ENCODE measurements around the gene LDHAL6B. TPM values are rescaled to one million over a fixed set of nuclear protein-coding genes. Genes with fewer than 3 reads are reported as not detected.

Gene LDHAL6B
- total RNA-seq, 4 donors from 2014 or later = not detected

DNA sequence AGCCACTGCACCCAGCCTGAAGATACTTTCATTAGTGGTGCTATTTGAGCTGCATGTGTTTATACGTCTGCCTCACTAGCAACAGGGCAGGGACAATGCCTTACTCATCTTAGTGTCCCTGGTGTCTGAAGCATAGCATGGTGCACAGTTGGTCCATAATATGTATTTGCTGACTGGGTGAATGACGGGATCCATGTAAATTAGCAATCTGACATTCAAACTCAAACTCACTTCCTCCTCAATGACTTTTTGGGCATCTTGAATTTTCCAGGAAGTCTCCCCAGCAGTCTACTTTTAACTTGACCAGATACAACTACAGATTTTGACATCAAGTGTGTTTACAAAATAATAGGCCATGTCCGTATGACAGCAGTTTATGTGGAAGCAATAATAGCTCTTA lies 3.0 kb upstream of the LDHAL6B start:
- Histone ChIP-seq H3K36me3 (peaks cover 9 to 90% (median 72%) of the 10 kb centered on the region in 4 donors), H3K27ac (replicated peaks in 1 of 4) (no peak overlapping the region), H3K9me3 (no peaks in the 10 kb centered on the region), H3K4me3 (no peak overlapping the region), H3K27me3 (no peaks in the 10 kb centered on the region), H3K4me1 (peaks cover 0 to 7% (median 4%) of the 10 kb centered on the region in 4 donors)
- WGBS = 64% methylated on average over 3 of the region's 3 CpGs
- TF ChIP-seq POLR2AphosphoS5 (IDR thresholded peaks at IDR 0.05) (no peak), POLR2A (IDR thresholded peaks at IDR 0.05; ENCODE audit: low read depth) (no peak), EP300 (IDR thresholded peaks at IDR 0.05) (no peak)
- DNase-seq (ENCODE audit: extremely low spot score) = no peak
- intact Hi-C loops (cut with DNase I) = no loop called here

DNA sequence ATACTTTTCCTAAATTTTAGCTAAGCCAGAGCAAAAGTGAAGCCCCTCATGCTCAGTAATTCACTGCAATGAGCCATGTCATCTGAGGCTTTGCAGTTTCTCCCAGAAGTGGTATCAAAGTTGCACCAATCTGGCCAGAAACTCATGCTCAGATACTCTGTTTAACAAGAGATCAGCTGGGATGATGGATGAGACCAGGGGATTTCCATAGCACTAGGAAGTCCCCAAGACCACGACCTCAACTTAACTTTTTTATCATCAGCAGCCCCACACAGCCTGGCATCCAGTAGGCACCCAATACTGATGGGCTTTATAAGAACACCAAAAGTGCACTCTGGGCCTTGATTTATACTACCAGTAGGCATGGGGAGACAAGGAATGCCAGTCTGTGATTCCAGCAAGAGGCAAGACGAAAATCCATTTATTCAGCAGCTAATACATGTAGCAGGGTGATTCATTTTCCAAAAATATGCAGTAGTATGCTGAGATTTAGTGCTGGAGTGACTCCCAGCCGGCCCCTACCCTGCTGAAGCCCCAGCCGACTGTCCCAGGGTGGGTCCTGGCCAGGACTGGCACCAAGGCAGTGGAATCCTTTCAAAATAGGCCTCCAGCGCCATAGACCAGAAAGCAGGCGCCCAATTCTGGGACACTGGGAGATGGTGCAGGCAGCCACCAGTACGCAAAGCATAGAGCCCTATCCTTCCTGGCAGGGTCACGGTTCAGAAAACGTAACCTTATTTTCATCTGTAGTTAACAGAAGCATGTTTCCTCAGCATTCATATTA lies 612 bp upstream of the LDHAL6B start:
- H3K36me3 ChIP-seq = peaks cover 9 to 92% (median 78%) of the 10 kb centered on the region in 4 donors
- no peaks in the 10 kb centered on the region for H3K9me3 ChIP-seq
- intact Hi-C loops (cut with DNase I) = no loop called here
- TF ChIP-seq EP300 (IDR thresholded peaks at IDR 0.05) (no peak), CTCF (IDR thresholded peaks at IDR 0.05) (no peak), POLR2A (IDR thresholded peaks at IDR 0.05; ENCODE audit: low read depth) (no peak), POLR2AphosphoS5 (IDR thresholded peaks at IDR 0.05) (no peak)
- no peak for DNase-seq (ENCODE audit: extremely low spot score)
- no peak overlapping the region for H3K4me3 ChIP-seq
- 90% methylated on average over 7 of the region's 9 CpGs for WGBS
- H3K27me3 ChIP-seq = no peaks in the 10 kb centered on the region
- no peak overlapping the region for H3K27ac ChIP-seq (replicated peaks in 1 of 4)
- H3K4me1 ChIP-seq = peaks cover 0 to 7% (median 4%) of the 10 kb centered on the region in 4 donors

- 91% methylated on average over 7 of the region's 7 CpGs for WGBS
- H3K9me3 ChIP-seq = no peaks in the 10 kb centered on the region
- intact Hi-C loops (cut with DNase I) = no loop called here
Measured at GRCh38 chr15:59208613-59209249, 2.1 kb downstream of the LDHAL6B start.

GRCh38 chr15:59210186-59210585 lies 3.5 kb downstream of the LDHAL6B start:
- no peak overlapping the region for H3K4me3 ChIP-seq
- H3K27ac ChIP-seq (replicated peaks in 1 of 4) = no peak overlapping the region
- intact Hi-C loops (cut with DNase I) = no loop called here
- H3K9me3 ChIP-seq = no peaks in the 10 kb centered on the region
- H3K27me3 ChIP-seq = no peaks in the 10 kb centered on the region
- WGBS = 94% methylated on average over 2 of the region's 2 CpGs
- no peaks in the 10 kb centered on the region for H3K4me1 ChIP-seq
- TF ChIP-seq CTCF (IDR thresholded peaks at IDR 0.05) = no peak
- no peak for TF ChIP-seq POLR2A (IDR thresholded peaks at IDR 0.05; ENCODE audit: low read depth)
- DNase-seq (ENCODE audit: extremely low spot score) = no peak
- H3K36me3 ChIP-seq = peaks cover 5 to 79% (median 66%) of the 10 kb centered on the region in 4 donors

More at GRCh38 chr15:59208613-59209249, 2.1 kb downstream of the LDHAL6B start:
- TF ChIP-seq POLR2AphosphoS5 (IDR thresholded peaks at IDR 0.05) = no peak
- no peak for TF ChIP-seq EP300 (IDR thresholded peaks at IDR 0.05)
- no peak for TF ChIP-seq POLR2A (IDR thresholded peaks at IDR 0.05; ENCODE audit: low read depth)
- no peak for TF ChIP-seq CTCF (IDR thresholded peaks at IDR 0.05)
- no peak for DNase-seq (ENCODE audit: extremely low spot score)
- Histone ChIP-seq H3K4me1 (peaks cover 0 to 7% (median 3%) of the 10 kb centered on the region in 4 donors), H3K27ac (replicated peaks in 1 of 4) (no peak overlapping the region), H3K27me3 (no peaks in the 10 kb centered on the region), H3K4me3 (no peak overlapping the region), H3K36me3 (peaks cover 9 to 81% (median 66%) of the 10 kb centered on the region in 4 donors)

- no peak overlapping the region for H3K4me3 ChIP-seq
- intact Hi-C loops (cut with DNase I) = no loop called here
- peak; percentile 78 for DNase-seq (ENCODE audit: extremely low spot score)
- no peaks in the 10 kb centered on the region for H3K4me1 ChIP-seq
- H3K36me3 ChIP-seq = peaks cover 9 to 67% (median 46%) of the 10 kb centered on the region in 4 donors
- H3K27me3 ChIP-seq = no peaks in the 10 kb centered on the region
- H3K9me3 ChIP-seq = no peaks in the 10 kb centered on the region
- no peak for TF ChIP-seq POLR2A (IDR thresholded peaks at IDR 0.05; ENCODE audit: low read depth)
- TF ChIP-seq EP300 (IDR thresholded peaks at IDR 0.05) = no peak
- TF ChIP-seq POLR2AphosphoS5 (IDR thresholded peaks at IDR 0.05) = no peak
- no peak for TF ChIP-seq CTCF (IDR thresholded peaks at IDR 0.05)
- no peak overlapping the region for H3K27ac ChIP-seq (replicated peaks in 1 of 4)
- WGBS = 96% methylated on average over 5 of the region's 5 CpGs
Measured at GRCh38 chr15:59216911-59217310, 10.3 kb downstream of the LDHAL6B start.

All from esophagus muscularis mucosa (tissue), 4 donors.